Measurements from ENCODE around the gene SOX18.

DNA sequence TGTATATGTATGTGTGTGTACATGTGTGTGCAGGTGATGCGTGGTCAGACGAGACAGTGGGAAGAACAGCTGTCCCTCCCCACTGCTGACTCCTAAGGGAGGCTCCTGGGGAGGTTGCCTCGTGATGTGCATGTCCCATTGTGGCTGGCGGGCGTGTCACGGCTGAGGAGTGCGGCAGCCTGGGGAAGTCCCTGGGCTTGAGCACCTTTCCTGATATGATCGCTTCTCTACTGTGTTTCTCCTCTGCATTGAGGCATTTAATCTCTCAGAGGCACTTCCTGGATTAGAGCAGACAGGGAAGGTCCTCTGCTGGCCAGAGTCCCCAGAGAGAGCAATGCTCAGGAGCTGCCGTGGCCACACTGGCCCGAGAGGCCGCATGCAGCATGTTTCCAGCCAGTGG lies 46.5 kb upstream of the SOX18 start:
- TF ChIP-seq, protein P1, sequence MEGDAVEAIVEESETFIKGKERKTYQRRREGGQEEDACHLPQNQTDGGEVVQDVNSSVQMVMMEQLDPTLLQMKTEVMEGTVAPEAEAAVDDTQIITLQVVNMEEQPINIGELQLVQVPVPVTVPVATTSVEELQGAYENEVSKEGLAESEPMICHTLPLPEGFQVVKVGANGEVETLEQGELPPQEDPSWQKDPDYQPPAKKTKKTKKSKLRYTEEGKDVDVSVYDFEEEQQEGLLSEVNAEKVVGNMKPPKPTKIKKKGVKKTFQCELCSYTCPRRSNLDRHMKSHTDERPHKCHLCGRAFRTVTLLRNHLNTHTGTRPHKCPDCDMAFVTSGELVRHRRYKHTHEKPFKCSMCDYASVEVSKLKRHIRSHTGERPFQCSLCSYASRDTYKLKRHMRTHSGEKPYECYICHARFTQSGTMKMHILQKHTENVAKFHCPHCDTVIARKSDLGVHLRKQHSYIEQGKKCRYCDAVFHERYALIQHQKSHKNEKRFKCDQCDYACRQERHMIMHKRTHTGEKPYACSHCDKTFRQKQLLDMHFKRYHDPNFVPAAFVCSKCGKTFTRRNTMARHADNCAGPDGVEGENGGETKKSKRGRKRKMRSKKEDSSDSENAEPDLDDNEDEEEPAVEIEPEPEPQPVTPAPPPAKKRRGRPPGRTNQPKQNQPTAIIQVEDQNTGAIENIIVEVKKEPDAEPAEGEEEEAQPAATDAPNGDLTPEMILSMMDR (conservative IDR thresholded peaks at IDR 0.05; ENCODE audit: low read depth in 2 of 2), result no peak
- TF ChIP-seq EZH2 (IDR thresholded peaks at IDR 0.05; ENCODE audit: low read depth, unreplicated experiment), result no peak

Measured in GM23338 (cell line).